Skeletal muscle cell (primary cell): ENCODE measurements around the gene MEIS3.
"Not testable (repeated sequence)": the region's sequence is repeated elsewhere in the genome, so short reads cannot be mapped to it uniquely, and the experiment has no call there.

Experiments used
- DNase-seq: peaks from one replicate; pipeline ENCODE4 v3.0.0-alpha.2; 2010; ENCODE audit warnings: low read depth
- H3K4me3 ChIP-seq: 2 replicates; pipeline ENCODE4 v1.5.1; 2011; ENCODE audit warnings: low read depth, mild to moderate bottlenecking, control low read depth, low read length, moderate library complexity

The MEIS3 gene

DNA sequence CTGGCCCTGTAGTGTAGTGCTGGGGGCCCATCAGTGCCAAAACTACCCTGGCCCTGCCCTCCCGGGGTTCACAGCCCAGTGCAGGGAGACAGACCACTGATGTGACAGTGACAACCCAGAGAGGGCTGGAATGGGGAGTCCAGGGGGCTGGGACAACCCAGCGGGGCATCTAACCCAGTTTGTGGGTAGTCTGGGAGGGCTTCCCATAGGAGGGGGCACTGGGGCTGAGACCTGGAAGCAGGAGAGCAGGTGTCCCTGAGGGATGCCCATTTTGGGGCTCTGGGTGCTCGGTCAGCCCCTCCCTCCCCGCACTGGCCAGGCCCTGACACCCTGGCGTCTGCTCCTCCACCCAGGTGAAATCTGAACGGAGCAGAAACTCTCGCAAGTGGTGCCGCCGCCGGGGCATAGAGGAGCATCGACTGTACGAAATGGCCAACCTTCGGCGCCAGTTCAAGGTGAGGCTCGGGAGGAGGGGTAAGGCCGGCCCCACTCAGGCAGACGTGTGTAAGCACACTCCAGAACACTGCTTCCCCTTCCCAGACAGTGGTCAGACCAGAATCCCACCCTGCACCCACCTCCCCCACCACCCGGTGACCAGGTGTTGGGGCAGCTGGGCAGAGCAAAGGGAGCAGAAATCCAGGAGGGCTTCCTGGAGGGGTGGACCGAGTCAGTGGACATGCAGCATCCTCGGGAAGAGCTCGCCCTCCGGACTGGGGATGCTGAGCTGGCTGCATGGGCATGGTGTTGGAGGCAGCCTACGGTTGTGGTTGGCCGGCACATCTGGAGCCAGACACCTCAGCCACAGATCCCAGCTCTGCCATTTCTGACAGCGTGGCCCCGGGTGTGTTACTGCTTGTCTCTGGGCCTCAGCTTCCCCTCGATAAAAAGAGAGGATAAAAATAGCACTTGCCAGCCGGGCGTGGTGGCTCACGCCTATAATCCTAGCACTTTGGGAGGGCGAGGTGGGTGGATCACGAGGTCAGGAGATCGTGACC is 45.8 kb downstream of the MEIS3 start:
- H3K4me3 ChIP-seq, result no peak overlapping the region
- DNase-seq, result no peak

DNA sequence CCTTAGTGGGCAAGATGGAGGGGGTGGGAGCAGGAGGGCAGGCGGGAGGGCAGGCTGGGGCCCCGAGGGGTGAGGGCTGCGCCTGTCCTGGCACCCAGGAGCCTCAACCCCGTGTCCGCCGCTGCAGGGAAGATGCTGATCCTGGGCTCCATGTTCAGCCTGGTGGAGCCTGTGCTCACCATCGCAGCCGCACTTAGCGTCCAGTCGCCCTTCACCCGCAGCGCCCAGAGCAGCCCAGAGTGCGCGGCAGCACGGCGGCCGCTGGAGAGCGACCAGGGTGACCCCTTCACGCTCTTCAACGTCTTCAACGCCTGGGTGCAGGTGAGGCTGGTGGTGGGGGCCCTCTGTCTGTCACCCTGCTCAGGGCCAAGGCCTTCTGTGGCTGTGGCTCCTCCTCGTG is 46.7 kb downstream of the MEIS3 start:
- no peak overlapping the region for H3K4me3 ChIP-seq

DNA sequence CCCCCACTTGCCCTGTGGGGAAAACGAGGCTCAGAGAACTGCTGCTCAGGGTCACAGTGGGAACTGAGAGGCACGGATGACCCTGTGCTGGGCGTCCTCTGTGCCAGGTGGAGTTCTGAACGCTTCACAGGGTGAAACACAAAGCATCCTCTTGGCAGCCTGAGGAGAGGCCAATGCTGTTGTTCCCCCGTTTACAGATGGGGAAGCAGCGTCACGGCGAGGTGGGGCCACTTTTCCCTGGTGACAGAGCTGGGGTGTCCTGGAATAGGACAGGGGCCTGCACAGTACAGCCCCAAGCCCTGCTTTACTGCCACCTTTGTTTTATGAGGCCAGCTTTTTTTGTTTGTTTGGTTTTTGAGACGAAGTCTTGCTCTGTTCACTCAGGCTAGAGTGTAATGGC is 48.1 kb downstream of the MEIS3 start:
- no peak for DNase-seq
- no peak overlapping the region for H3K4me3 ChIP-seq

More for the DNA sequence above, 46.7 kb downstream of the MEIS3 start:
- DNase-seq, result no peak

DNA sequence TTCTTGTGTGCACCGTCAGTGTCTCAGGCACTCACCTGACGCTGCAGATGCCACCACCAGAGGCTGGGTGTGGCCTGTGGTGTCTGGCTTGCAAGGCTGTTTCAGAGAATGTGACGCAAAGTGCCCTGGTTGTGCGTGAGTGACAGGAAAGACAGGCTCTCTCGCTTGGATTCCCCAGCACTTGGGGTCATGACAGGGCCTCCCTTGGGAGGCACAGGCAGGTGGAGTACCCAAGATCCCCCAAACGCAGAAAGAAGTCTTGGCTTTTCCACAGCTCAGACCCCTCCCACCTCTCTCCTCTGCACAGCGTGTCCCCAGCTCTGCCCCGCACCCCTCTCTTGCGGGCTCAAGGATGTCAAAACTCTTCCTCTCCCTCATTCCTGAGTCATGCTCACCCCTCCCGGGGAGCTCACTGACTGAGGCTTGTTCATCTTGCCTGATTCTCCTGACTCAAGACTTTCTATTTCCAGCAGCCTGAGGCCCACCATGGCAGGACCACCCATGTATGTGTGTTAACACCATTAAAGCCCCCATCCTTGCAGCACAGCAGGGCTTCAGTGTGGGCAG is 49.2 kb downstream of the MEIS3 start:
- peak; percentile 46 for DNase-seq

DNA sequence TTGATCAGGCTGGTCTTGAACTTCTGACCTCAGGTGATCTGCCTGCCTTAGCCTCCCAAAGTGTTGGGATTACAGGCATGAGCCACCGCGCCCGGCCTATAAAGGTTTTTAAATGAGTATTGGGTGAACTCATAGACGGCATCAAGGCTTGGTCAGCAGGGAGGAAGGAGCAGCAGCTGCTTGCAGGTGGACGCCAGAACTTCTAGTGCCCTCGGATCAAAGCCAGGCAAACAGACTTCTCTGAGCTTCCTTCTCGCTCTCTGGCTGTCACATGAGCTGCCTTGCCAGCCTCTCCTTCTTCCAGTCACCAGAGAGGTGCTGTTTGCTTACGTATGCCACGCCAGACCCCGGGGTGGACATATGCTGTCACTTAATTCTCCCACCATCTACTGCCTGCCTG is 53.9 kb downstream of the MEIS3 start:
- not testable (repeated sequence) for H3K4me3 ChIP-seq

More for the DNA sequence above, 49.2 kb downstream of the MEIS3 start:
- H3K4me3 ChIP-seq, result no peak overlapping the region

DNA sequence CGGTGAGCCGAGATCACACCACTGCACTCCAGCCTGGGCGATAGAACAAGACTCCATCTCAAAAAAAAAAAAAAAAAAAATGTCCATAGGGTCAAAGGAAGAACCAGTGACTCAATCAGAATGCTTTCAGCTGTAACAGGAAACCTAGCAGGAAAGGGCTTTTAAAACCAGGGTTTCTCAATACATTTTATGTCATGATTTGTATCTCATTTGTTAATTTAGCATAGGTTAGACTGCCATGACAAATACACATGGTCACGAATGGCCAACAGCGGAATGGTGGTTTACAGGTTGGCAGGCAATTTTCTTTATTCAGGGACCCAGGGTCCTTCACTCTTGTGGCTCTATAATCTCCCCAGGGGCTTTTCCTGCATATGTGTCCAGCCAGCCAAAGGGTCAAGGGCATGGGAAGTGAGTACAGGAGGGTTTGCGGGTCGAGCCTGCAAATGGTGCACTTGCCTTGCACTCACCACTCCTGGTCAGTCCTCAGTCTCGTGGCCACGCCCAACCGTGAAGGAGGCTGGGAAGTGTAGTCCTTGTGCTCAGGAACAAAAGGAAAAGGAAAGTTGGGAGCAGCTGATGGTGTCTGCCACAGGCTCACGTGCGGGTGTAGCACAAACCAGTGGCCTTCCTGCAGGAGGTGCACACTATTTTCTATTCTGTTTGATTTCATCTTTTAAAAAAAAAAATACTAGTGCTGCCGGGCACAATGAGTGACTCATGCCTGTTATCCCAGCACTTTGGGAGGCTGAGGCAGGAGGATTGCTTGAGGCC is 55.4 kb downstream of the MEIS3 start:
- peak; percentile 25 for DNase-seq
- H3K4me3 ChIP-seq, result no peak overlapping the region

More for the DNA sequence above, 53.9 kb downstream of the MEIS3 start:
- not testable (repeated sequence) for DNase-seq

DNA sequence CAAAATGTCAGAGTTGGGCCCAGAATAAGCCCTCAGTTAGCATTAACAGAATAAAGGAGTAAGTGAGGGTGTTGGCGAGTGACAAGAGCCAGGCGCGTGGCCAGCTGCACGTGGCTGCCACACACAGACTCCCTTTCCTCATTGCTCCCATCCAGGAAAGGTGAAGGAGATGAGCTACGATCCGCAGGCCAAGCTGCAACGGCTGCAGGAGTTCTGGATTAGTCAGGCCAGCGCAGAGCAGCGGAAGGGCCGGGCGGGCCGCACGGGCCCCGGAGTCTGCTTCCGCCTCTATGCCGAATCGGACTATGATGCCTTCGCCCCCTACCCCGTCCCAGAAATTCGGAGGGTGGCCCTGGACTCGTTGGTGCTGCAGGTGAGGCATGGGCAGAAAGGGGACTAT is 57.0 kb downstream of the MEIS3 start:
- no peak overlapping the region for H3K4me3 ChIP-seq
- no peak for DNase-seq

DNA sequence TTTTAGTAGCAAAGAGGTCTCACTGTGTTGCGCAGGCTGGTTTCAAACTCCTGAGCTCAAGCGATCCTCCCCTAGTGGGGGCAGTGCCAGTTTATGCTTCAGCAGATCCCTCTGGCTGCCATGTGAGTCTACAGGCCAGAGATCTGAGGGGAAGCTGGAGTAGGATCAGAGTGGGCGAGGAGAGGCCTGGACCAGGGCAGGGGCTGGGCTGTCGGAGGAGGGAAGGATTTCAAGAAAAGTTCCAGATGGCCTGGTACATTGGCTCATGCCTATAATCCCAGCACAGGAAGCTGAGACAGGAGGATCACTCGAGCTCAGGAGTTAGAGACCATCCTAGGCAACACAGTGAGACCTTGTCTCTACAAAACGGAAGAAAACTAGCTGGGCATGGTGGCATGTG is 60.4 kb downstream of the MEIS3 start:
- no peak overlapping the region for H3K4me3 ChIP-seq
- DNase-seq, result no peak

DNA sequence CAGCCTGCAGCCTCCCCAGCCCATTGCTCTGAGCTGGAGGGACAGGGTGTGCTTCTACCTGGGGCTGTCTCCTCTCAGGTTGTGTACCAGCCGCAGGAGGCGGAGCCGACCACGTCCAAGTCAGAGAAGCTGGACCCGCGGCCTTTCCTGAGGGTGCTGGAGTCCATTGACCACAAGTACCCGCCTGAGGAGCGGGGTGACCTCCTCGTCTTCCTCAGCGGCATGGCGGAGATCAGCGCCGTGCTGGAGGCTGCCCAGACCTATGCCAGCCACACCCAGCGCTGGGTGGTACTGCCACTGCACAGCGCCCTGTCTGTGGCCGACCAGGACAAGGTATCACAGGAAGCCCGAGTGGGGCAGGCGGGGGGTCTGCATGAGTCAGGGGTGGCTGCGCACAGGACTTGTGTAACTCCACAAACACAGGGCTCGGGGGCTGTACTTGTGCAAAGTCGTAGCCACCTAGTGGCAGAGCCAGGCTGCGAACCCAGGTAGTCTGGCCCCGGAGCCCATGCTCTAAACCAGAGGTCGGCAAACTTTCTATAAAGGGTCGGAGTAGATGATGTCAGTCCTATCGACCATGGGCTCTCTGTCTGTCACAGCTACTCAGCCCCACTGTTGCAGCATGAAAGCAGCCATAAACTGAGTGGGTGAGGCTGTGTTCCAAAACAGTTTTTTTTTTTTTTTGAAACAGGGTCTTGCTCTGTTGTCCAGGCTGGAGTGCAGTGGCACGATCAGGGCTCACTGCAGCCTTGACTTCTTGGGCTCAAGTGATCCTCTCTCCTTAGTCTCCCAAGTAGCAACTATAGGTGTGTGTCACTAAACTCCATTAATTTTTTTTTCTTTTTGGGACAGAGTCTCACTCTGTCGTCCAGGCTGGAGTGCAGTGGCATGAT is 61.3 kb downstream of the MEIS3 start:
- DNase-seq, result no peak
- H3K4me3 ChIP-seq, result no peak overlapping the region

DNA sequence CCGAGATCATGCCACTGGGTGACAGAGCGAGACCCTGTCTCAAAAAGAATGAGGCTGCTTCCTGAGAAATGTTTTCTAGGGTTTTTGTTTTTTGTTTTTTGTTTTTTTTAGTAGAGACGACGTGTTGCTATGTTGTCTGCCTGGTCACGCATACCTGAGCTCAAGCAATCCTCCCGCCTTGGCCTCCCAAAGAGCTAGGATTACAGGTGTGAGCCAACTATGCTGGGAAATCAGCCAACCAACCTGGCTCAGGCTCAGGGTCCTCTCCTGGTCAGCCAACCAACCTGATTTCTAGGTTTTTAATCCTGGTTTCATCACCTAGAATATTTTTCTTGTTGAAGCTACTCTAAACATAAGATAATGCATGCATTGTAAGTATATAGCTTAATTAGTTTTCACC is 62.4 kb downstream of the MEIS3 start:
- H3K4me3 ChIP-seq, result no peak overlapping the region
- DNase-seq, result no peak

DNA sequence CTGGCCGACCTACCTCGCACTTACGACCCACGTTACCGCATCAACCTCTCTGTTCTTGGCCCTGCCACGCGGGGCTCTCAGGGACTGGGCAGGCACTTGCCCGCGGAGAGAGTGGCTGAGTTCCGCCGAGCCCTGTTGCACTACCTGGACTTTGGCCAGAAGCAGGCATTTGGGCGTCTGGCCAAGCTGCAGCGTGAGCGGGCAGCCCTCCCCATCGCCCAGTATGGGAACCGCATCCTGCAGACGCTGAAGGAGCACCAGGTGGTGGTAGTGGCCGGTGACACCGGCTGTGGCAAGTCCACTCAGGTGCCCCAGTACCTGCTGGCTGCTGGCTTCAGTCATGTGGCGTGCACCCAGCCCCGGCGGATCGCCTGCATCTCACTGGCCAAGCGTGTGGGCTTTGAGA is 66.0 kb downstream of the MEIS3 start:
- DNase-seq, result no peak
- no peak overlapping the region for H3K4me3 ChIP-seq
